Stomach (tissue), 4 donors: ENCODE measurements around the gene SRC.

Experiments used
- CTCF ChIP-seq, 7 experiments: fragments of 450-650 bp in 4 of 7; fragments of 200-600 bp in 3 of 7; sonication (generic) in 3 of 7; IDR thresholded peaks; one replicate each; pipeline ENCODE4 v1.5.1; 2016 to 2019; ENCODE audit warnings: antibody characterized with exemption in 7 of 7, control low read depth in 2 of 7, mild to moderate bottlenecking in 1 of 7
- EP300 ChIP-seq: sonication (generic); formaldehyde crosslinking; IDR thresholded peaks from one replicate; pipeline ENCODE4 v1.6.1; 2017; ENCODE audit warnings: antibody characterized with exemption
- POLR2A ChIP-seq, 4 donors: fragments of 450-650 bp; IDR thresholded peaks; one replicate each; pipeline ENCODE4 v1.6.1; 2016; ENCODE audit warnings: antibody characterized with exemption in 4 of 4, control low read depth in 2 of 4, mild to moderate bottlenecking in 1 of 4, moderate library complexity in 1 of 4
- POLR2AphosphoS5 ChIP-seq, 3 donors: sonication (generic); formaldehyde crosslinking; IDR thresholded peaks; one replicate each; pipeline ENCODE4 v1.6.1; 2016; ENCODE audit warnings: antibody characterized with exemption in 3 of 3

- no peak for TF ChIP-seq POLR2A (IDR thresholded peaks at IDR 0.05)
- peak in 5 of 7 experiments; percentile 81 to 95 (median 90) for TF ChIP-seq CTCF (IDR thresholded peaks at IDR 0.05)
- TF ChIP-seq EP300 = no peak
- TF ChIP-seq POLR2AphosphoS5 (IDR thresholded peaks at IDR 0.05) = peak in 2 of 3 donors; percentile 29 to 69
Measured at GRCh38 chr20:37384683-37385174, 38.8 kb downstream of the SRC start.
